ENCODE measurements around the gene SLC27A5. TPM values are rescaled to one million over a fixed set of nuclear protein-coding genes. Genes with fewer than 3 reads are reported as not detected.

The SLC27A5 gene
- total and polyA plus RNA-seq, 2 of the 4 experiments (the other 2 are of a cell fraction): 7.7 to 11.2 TPM

DNA sequence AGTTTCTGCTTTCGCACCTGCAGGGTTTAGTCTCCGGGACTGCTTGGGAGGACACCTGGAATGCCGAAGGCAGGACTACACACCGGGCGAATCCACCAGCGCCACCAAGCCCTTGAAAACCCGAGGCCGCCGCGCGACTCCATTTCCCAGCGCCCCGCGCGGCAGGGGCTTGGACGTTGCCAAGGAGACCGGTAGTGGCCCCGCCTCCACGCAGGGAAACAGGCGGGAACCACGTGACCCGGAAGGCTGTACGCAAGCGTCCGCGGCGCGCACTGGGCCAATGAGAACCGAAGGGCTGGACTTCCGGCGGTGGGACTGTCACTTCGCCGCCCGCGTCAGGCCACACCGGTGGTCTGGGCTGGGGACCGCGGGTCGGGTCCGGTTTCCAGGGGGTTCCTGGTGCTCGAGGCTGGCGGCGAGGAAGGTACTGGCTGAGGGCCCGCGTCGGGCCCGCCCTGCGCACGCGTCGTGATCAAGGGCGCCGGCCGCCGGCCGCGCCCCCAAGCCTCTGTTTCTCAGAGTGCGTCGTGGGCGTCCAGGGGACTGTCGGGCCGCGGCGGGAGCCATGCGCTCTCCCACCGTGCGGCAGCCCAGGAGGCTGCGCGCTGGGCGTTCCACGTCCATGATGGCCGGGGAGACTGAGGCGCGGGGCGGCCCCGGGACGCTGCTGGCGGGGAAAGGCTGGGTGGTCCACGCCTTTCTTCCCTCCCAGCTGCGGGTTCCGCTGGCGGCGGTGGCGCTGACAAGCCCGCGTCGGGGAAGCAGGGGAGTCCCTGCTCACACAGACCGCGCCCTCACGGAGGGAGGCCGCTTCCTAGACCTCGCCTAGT, 44.8 kb downstream of the SLC27A5 start, which contains the start of gene ZNF324:
Gene ZNF324, plus strand, starts transcription at position 321 of the 830 bp plus-strand sequence. CDS start 2,106 bp downstream, outside the sequence.
- Histone ChIP-seq H3K79me1 (ENCODE audit: low read depth in 1 of 2, low read length in 2 of 2) (peaks cover 14 to 27% of the 10 kb centered on the region in 2 experiments; a peak in 3 of 4 replicates), H2AFZ (replicated peaks; ENCODE audit: low read length, poor library complexity) (peak within 1 kb of the TSS; percentile 100), H3K18ac (ENCODE audit: low read depth, low read length) (no peak within 1 kb of the TSS), H3K36me3 (ENCODE audit: control insufficient read depth, insufficient read depth, low read length) (peaks cover 16% of the 10 kb centered on the region), H4K20me1 (ENCODE audit: insufficient read depth, low read length) (peaks cover 13% of the 10 kb centered on the region), H3K4me1 (ENCODE audit: control insufficient read depth, insufficient read depth, low read length) (peaks cover 7% of the 10 kb centered on the region), H3K9me1 (ENCODE audit: insufficient read depth, low read length) (peaks cover 14% of the 10 kb centered on the region), H3K4me2 (ENCODE audit: low read depth, low read length) (peak within 1 kb of the TSS; percentile 92), H4K91ac (ENCODE audit: insufficient read depth, low read depth, low read length) (no peak within 1 kb of the TSS), H2BK5ac (ENCODE audit: low read depth, low read length, poor library complexity, severe bottlenecking) (no peak within 1 kb of the TSS), H3K56ac (ENCODE audit: extremely low read depth, insufficient read depth, low read length) (no peak within 1 kb of the TSS; the same call in 1 of the 2 replicates), H4K8ac (ENCODE audit: low read depth in 2 of 2, low read length in 2 of 2) (peak within 1 kb of the TSS; percentile 57 to 95; a peak in 3 of 4 replicates), H3K14ac (replicated peaks; ENCODE audit: low read depth, low read length) (peak within 1 kb of the TSS; percentile 78; the same call in 1 of the 2 replicates), H3K4me3 (ENCODE audit: insufficient read depth, low read depth, low read length) (peak within 1 kb of the TSS; percentile 65), H3K9me3 (ENCODE audit: control insufficient read depth, insufficient read depth, low read length) (no peaks in the 10 kb centered on the region), H3K27me3 (ENCODE audit: control insufficient read depth, insufficient read depth, low read length) (no peaks in the 10 kb centered on the region), H3K9ac (ENCODE audit: low read depth, low read length) (peak within 1 kb of the TSS; percentile 53), H3K23ac (ENCODE audit: low read depth, low read length) (peak within 1 kb of the TSS; percentile 80), H3K27ac (ENCODE audit: insufficient read depth, low read length) (peak within 1 kb of the TSS; percentile 41), H2BK20ac (ENCODE audit: low read depth, low read length) (peak within 1 kb of the TSS; percentile 29; the same call in 1 of the 2 replicates), H2AK5ac (ENCODE audit: low read depth, low read length) (peak within 1 kb of the TSS; percentile 69), H2AK9ac (replicated peaks; ENCODE audit: low read depth, low read length, poor library complexity) (peak within 1 kb of the TSS; percentile 89), H4K5ac (ENCODE audit: low read depth, low read length) (no peak within 1 kb of the TSS), H2BK120ac (ENCODE audit: low read depth, low read length) (no peak within 1 kb of the TSS), H3K4ac (ENCODE audit: low read depth, low read length) (peak within 1 kb of the TSS; percentile 63), H2BK15ac (ENCODE audit: low read depth, low read length) (no peak within 1 kb of the TSS)
- ATAC-seq (ENCODE audit: low read depth): peak; percentile 96
- 0% methylated on average over 62 of the region's 92 CpGs; no CpG with 5 or more reads in 1 of the 2 experiments for WGBS, 2 experiments (ENCODE audit: extremely low coverage in 2 of 2, insufficient read length in 1 of 2)
- ChIA-PET POLR2A (ENCODE audit: unreplicated experiment) (no interaction called here), CTCF (no interaction called here)
- in situ Hi-C loops (cut with MboI; ENCODE audit: low sequenced_read_pairs) (no loop called here), dilution Hi-C loops (cut with HindIII; ENCODE audit: low sequenced_read_pairs, unreplicated experiment) (no loop called here), intact Hi-C loops (cut with micrococcal nuclease) (loop anchor here (1.0 kb wide), 1 partner anchor 8 kb away; no protein-coding TSS in a partner anchor)
- no TSS peak for BruUV-seq (replicated peaks)
- peak; percentile 94 for DNase-seq
- TF ChIP-seq USF2 (IDR thresholded peaks at IDR 0.05; ENCODE audit: low read depth, low read length) (peak; percentile 97), SMC3 (IDR thresholded peaks at IDR 0.05; ENCODE audit: low read depth, low read length) (no peak), RAD21 (IDR thresholded peaks at IDR 0.05; ENCODE audit: low read length) (no peak), POLR2A (IDR thresholded peaks at IDR 0.05; ENCODE audit: low read depth, low read length) (peak; percentile 80), BHLHE40 (IDR thresholded peaks at IDR 0.05; ENCODE audit: low read depth, low read length) (peak; percentile 39; the same call in 1 of the 2 replicates), MXI1 (IDR thresholded peaks at IDR 0.05; ENCODE audit: borderline replicate concordance, low read depth, low read length) (peak; percentile 79; the same call in 1 of the 2 replicates), RFX5 (IDR thresholded peaks at IDR 0.05; ENCODE audit: low read depth, low read length) (no peak), MAZ (IDR thresholded peaks at IDR 0.05; ENCODE audit: borderline replicate concordance, low read depth, low read length) (no peak), MAFK (IDR thresholded peaks at IDR 0.05; ENCODE audit: low read depth, low read length) (no peak), NFE2L2 (IDR thresholded peaks at IDR 0.05; ENCODE audit: low read depth, low read length) (no peak), RCOR1 (IDR thresholded peaks at IDR 0.05; ENCODE audit: insufficient replicate concordance, low read length) (no peak), CEBPB (IDR thresholded peaks at IDR 0.05; ENCODE audit: low read depth, low read length) (no peak)
- TF ChIP-seq, protein P1, sequence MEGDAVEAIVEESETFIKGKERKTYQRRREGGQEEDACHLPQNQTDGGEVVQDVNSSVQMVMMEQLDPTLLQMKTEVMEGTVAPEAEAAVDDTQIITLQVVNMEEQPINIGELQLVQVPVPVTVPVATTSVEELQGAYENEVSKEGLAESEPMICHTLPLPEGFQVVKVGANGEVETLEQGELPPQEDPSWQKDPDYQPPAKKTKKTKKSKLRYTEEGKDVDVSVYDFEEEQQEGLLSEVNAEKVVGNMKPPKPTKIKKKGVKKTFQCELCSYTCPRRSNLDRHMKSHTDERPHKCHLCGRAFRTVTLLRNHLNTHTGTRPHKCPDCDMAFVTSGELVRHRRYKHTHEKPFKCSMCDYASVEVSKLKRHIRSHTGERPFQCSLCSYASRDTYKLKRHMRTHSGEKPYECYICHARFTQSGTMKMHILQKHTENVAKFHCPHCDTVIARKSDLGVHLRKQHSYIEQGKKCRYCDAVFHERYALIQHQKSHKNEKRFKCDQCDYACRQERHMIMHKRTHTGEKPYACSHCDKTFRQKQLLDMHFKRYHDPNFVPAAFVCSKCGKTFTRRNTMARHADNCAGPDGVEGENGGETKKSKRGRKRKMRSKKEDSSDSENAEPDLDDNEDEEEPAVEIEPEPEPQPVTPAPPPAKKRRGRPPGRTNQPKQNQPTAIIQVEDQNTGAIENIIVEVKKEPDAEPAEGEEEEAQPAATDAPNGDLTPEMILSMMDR (conservative IDR thresholded peaks at IDR 0.05; ENCODE audit: low read depth, low read length): no peak
- TF ChIP-seq, protein P2, sequence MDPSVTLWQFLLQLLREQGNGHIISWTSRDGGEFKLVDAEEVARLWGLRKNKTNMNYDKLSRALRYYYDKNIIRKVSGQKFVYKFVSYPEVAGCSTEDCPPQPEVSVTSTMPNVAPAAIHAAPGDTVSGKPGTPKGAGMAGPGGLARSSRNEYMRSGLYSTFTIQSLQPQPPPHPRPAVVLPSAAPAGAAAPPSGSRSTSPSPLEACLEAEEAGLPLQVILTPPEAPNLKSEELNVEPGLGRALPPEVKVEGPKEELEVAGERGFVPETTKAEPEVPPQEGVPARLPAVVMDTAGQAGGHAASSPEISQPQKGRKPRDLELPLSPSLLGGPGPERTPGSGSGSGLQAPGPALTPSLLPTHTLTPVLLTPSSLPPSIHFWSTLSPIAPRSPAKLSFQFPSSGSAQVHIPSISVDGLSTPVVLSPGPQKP (IDR thresholded peaks at IDR 0.05; ENCODE audit: borderline replicate concordance, low read depth, low read length): no peak
